Neural crest cell (in vitro differentiated cells): ENCODE data around the gene FOXP1. TPM values are rescaled to one million over a fixed set of nuclear protein-coding genes. Genes with fewer than 3 reads are reported as not detected.

Source experiments
- DNase-seq: peaks from one replicate; pipeline ENCODE4 v3.0.0; 2021; ENCODE audit warnings: low read depth, mixed read lengths, low spot score
- H3K27ac Mint-ChIP-seq: one replicate; pipeline ENCODE4 v1.8.0; 2021; ENCODE audit warnings: mild to moderate bottlenecking, mixed read lengths; ENCODE audit not compliant: unreplicated experiment
- H3K27me3 Mint-ChIP-seq: 2 replicates; pipeline ENCODE4 v1.8.0; 2021; ENCODE audit warnings: low read depth, mild to moderate bottlenecking, mixed read lengths
- H3K36me3 Mint-ChIP-seq: 2 replicates; pipeline ENCODE4 v1.8.0; 2021; ENCODE audit warnings: low read depth, mild to moderate bottlenecking, mixed read lengths
- H3K4me1 Mint-ChIP-seq: 2 replicates; pipeline ENCODE4 v1.8.0; 2021; ENCODE audit warnings: mixed read lengths
- H3K4me3 Mint-ChIP-seq: one replicate; pipeline ENCODE4 v1.8.0; 2021; ENCODE audit warnings: mild to moderate bottlenecking, mixed read lengths
- H3K9me3 Mint-ChIP-seq: 2 replicates; pipeline ENCODE4 v1.8.0; 2021; ENCODE audit warnings: mixed read lengths
- CTCF ChIP-seq: fragments of 200-600 bp; sonication (generic); conservative IDR thresholded peaks from 2 replicates; pipeline ENCODE4 v1.5.0; 2021; ENCODE audit warnings: antibody characterized with exemption, mild to moderate bottlenecking
- total RNA-seq: library from RNA; stranded (reverse); gene quantifications from 2 replicates; pipeline ENCODE4 v1.2.1, GENCODE V29; 2021

FOXP1 gene
- total RNA-seq, 1 donor from 2014 or later, result 22.8 TPM

DNA sequence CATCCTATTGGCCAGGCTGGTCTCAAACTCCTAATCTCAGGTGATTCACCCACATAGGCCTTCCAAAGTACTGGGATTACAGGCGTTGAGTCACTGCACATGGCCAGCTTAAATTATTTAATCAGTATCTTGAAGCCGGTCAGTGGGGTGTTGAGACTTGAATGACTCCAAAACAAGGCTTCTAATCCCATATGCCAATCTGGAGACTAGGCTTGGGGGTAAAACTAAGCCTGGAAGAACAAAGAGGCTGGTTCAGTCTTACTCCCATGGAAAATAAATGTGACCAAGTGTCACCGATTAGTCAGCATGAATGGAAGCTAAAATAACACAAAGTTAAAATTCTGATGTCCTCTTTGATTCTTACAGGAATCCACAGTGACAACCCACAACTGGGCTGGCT, 509.1 kb downstream of the FOXP1 start:
- Mint-ChIP-seq H3K36me3 (no peaks in the 10 kb centered on the region), H3K4me1 (peaks cover 32% of the 10 kb centered on the region), H3K4me3 (no peak overlapping the region), H3K9me3 (no peaks in the 10 kb centered on the region), H3K27ac (no peak overlapping the region), H3K27me3 (no peaks in the 10 kb centered on the region)
- no peak for DNase-seq
- TF ChIP-seq CTCF, result no peak

- DNase-seq, result no peak
- Mint-ChIP-seq H3K4me3 (no peak overlapping the region), H3K27me3 (peaks cover 7% of the 10 kb centered on the region), H3K9me3 (no peaks in the 10 kb centered on the region), H3K4me1 (peaks cover 38% of the 10 kb centered on the region), H3K36me3 (no peaks in the 10 kb centered on the region), H3K27ac (no peak overlapping the region)
- TF ChIP-seq CTCF, result no peak
These were observed 510.5 kb downstream of the FOXP1 start for GRCh38 chr3:71072986-71073385.

DNA sequence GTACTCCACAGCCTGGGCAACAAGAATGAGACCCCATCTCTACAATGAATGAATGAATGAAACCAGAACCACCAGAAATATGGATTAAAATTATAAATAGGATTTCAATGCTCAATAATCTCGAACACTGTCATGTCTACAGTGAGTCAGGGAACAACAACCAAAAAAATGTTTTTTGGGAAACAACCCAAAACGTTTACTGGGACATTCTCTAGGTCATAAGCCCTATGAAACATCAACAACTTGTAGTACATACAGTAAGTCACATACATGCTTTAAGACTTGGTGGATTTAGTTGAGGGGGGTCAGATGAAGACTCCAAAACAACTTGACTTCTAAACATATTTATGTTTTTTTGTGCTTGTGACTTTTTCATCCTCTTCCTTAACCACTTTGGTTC, 511.2 kb downstream of the FOXP1 start:
- Mint-ChIP-seq H3K4me1 (peaks cover 39% of the 10 kb centered on the region), H3K4me3 (no peak overlapping the region), H3K36me3 (no peaks in the 10 kb centered on the region), H3K27ac (no peak overlapping the region), H3K27me3 (peaks cover 7% of the 10 kb centered on the region), H3K9me3 (no peaks in the 10 kb centered on the region)
- TF ChIP-seq CTCF, result no peak
- DNase-seq, result no peak

DNA sequence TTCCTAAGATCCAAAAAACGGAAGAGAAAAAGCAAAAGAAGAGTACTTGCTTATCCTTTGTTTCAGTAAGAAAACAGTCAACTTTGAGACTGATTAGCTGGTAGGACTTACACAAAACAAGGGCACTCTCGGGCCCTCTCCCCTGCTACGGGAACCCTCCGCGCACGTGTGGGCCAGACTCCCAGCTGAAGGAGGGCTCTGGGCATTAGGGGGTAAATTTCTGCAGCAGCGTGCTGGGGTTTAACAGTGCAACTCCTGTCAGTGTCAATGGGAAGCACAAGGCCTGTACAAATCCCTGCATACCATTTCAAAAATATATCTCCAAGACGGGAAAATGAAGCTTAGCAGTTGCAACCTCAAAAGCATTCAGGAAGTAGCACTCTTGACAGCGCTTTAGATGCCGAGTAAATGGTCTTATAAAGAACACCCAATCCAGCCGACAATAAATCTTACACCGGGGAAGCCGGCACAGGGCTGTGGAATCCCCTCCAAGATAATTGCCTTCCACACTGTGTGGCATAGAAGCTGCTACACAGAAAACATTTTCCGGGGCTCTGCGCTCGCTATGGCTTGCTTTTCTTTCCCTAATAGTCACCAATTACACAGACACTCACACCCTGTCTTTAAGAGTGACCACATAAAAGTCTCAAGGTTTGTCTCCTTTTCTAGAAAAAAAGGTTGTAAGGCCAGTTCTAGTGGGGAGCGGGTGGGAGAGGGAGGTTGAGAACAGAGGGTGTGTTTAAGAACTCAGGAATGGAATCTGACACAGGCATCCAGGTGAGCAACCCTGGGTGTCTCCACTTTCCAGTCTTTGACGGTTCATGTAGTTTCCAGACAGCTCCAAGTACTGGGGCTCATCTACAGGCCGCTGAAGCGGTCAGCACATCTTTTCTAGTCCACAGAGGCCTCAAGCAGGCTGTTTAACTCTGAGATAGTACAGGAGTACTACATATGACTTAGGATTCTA, 512.7 kb downstream of the FOXP1 start:
- no peaks in the 10 kb centered on the region for H3K36me3 Mint-ChIP-seq
- no peaks in the 10 kb centered on the region for H3K9me3 Mint-ChIP-seq
- DNase-seq, result no peak
- H3K4me1 Mint-ChIP-seq, result peaks cover 52% of the 10 kb centered on the region
- peaks cover 21% of the 10 kb centered on the region for H3K27me3 Mint-ChIP-seq
- peak overlapping the region; percentile 20 for H3K27ac Mint-ChIP-seq
- no peak for TF ChIP-seq CTCF
- H3K4me3 Mint-ChIP-seq, result no peak overlapping the region

DNA sequence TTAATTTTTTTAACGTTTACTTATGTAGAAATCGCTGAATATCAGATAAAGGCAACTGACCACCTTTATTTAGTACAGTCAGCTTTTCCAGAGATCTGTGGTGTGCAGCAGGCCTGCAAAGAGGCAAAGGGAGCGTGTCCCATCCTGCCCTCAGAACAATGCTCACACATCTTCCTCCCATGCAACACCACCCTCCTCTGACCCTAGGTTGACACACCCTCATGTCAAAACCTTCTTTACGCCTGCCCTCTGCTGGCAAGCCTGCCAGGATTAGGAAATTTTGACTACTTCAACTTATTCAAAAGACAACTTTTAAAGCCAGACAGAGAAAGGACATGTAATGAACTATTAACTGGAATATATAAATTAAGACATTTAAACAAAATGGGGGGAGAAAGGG, 513.7 kb downstream of the FOXP1 start:
- H3K27me3 Mint-ChIP-seq, result peaks cover 27% of the 10 kb centered on the region
- H3K9me3 Mint-ChIP-seq, result no peaks in the 10 kb centered on the region
- H3K4me3 Mint-ChIP-seq, result peak overlapping the region; percentile 41
- TF ChIP-seq CTCF, result peak; percentile 63
- peaks cover 54% of the 10 kb centered on the region for H3K4me1 Mint-ChIP-seq
- H3K36me3 Mint-ChIP-seq, result no peaks in the 10 kb centered on the region
- H3K27ac Mint-ChIP-seq, result no peak overlapping the region
- peak; percentile 31 for DNase-seq
